Thyroid gland (tissue), 4 donors: ENCODE data around the gene FAM180B. TPM values are rescaled to one million over a fixed set of nuclear protein-coding genes. Genes with fewer than 3 reads are reported as not detected.

Experiments
- DNase-seq, 2 donors: peaks; one replicate each; pipeline ENCODE4 v3.0.0-alpha.2; 2019
- H3K27ac ChIP-seq, 3 donors: fragments of 200-600 bp; sonication (generic); 1 replicate in 2 of 3; 2 replicates in 1 of 3; pipeline ENCODE4 v1.5.1; 2016 to 2019; ENCODE audit warnings: mild to moderate bottlenecking in 1 of 3, moderate library complexity in 1 of 3
- H3K27me3 ChIP-seq: fragments of 200-600 bp; sonication (generic); one replicate; pipeline ENCODE4 v1.5.1; 2019
- H3K36me3 ChIP-seq, 2 donors: fragments of 200-600 bp; sonication (generic); one replicate each; pipeline ENCODE4 v1.5.1; 2016 to 2019
- H3K4me1 ChIP-seq, 2 donors: fragments of 200-600 bp; sonication (generic); one replicate each; pipeline ENCODE4 v1.5.1; 2017 to 2019
- H3K4me3 ChIP-seq, 3 donors: fragments of 200-600 bp; sonication (generic); replicated peaks in 1 of 3; 1 replicate in 2 of 3; 2 replicates in 1 of 3; pipeline ENCODE4 v1.5.1; 2016; ENCODE audit warnings: mild to moderate bottlenecking in 1 of 3
- H3K9me3 ChIP-seq: fragments of 200-600 bp; sonication (generic); one replicate; pipeline ENCODE4 v1.5.1; 2017
- CTCF ChIP-seq, 6 experiments: fragments of 200-600 bp in 3 of 6; fragments of 450-650 bp in 3 of 6; sonication (generic) in 3 of 6; IDR thresholded peaks; one replicate each; pipeline ENCODE4 v1.5.1; 2016 to 2019; ENCODE audit warnings: antibody characterized with exemption in 6 of 6, mild to moderate bottlenecking in 2 of 6, inconsistent platforms in 1 of 6, moderate library complexity in 1 of 6
- POLR2A ChIP-seq, 2 donors: fragments of 450-650 bp; IDR thresholded peaks; one replicate each; pipeline ENCODE4 v1.6.1; 2017; ENCODE audit warnings: antibody characterized with exemption in 2 of 2, mild to moderate bottlenecking in 2 of 2, moderate library complexity in 1 of 2
- WGBS, 2 donors: methylation state at CpG; one replicate each; pipeline ENCODE4 v1.1.5; 2017; 5-methylcytosine and 5-hydroxymethylcytosine counted together
- intact Hi-C: fragments of 100-400 bp; cut with DNase I; formaldehyde crosslinking; loops from one replicate; pipeline ENCODE4 v1.15.1; 2023
- total RNA-seq, 4 donors: library from RNA; depleted of rRNA; stranded (reverse); fragments of >200 nt; gene quantifications; one replicate each; pipeline ENCODE4 v1.2.3, GENCODE V29; 2016

FAM180B gene
- total RNA-seq, 4 donors from 2014 or later: 0.83 to 3.1 (median 1.4) TPM

DNA sequence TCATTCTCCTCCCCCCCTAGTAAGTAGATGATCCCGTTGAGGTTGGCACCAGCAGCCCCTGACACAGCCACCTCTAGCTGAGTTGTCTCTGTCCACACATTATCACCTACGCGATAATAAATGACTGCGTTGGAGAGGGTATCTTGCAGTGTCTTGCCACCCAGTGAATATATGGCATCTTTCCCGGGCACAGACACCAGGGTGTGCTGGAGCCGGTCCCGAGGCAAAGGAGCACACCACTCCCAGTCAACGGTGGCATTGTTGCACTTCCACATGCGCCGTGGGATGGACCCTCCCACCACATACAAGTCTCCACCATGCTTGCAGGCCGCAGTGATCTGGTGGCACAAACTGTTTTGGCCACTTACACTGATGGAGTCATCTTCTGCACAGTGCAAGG lies 13.2 kb upstream of the FAM180B start:
- DNase-seq: no peak
- Histone ChIP-seq H3K9me3 (no peaks in the 10 kb centered on the region), H3K27me3 (no peaks in the 10 kb centered on the region), H3K4me1 (peaks cover 7 to 19% of the 10 kb centered on the region in 2 donors), H3K4me3 (no peak overlapping the region), H3K36me3 (peaks cover 21 to 41% of the 10 kb centered on the region in 2 donors), H3K27ac (no peak overlapping the region)
- intact Hi-C loops: no loop called here
- 82 to 90% methylated on average over 11 of the region's 11 CpGs for WGBS, 2 donors
- TF ChIP-seq CTCF (IDR thresholded peaks at IDR 0.05) (no peak), POLR2A (IDR thresholded peaks at IDR 0.05) (no peak)

DNA sequence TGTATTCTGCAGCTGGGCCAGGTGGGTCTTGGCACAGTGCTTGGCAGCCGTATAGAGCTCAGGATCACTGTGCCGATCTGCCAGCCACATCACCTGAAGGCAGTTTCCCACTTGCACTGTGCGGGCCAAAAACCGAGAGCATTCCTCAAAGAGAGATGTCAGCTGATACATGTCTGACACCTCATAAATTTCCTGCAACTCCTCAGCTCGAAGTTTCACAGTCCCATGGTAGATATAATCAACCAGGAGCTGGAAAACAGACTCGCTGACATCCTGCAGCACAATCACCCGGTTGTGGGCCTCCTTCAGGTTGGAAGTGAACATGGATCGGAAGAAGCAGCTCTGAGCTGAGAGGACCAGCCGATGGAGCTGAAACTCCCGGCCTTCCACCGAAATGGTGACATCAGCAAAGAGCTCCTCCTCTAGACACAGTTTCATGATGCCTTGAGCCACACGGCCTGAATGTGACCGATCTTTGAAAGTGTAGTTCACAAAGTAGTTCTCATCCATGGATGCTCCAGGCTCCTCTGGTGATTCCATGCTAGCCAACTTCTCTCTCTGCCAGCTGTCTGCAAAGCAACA lies 8.9 kb upstream of the FAM180B start:
- no peak for TF ChIP-seq POLR2A (IDR thresholded peaks at IDR 0.05)
- TF ChIP-seq CTCF (IDR thresholded peaks at IDR 0.05): no peak
- WGBS, 2 donors: 80 to 82% methylated on average over 13 of the region's 13 CpGs
- Histone ChIP-seq H3K9me3 (no peaks in the 10 kb centered on the region), H3K27me3 (no peaks in the 10 kb centered on the region), H3K27ac (no peak overlapping the region), H3K36me3 (peaks cover 35 to 46% of the 10 kb centered on the region in 2 donors), H3K4me1 (peaks cover 11 to 28% of the 10 kb centered on the region in 2 donors), H3K4me3 (peak overlapping the region in 1 of 3 donors; percentile 95)
- no peak for DNase-seq
- intact Hi-C loops: no loop called here

DNA sequence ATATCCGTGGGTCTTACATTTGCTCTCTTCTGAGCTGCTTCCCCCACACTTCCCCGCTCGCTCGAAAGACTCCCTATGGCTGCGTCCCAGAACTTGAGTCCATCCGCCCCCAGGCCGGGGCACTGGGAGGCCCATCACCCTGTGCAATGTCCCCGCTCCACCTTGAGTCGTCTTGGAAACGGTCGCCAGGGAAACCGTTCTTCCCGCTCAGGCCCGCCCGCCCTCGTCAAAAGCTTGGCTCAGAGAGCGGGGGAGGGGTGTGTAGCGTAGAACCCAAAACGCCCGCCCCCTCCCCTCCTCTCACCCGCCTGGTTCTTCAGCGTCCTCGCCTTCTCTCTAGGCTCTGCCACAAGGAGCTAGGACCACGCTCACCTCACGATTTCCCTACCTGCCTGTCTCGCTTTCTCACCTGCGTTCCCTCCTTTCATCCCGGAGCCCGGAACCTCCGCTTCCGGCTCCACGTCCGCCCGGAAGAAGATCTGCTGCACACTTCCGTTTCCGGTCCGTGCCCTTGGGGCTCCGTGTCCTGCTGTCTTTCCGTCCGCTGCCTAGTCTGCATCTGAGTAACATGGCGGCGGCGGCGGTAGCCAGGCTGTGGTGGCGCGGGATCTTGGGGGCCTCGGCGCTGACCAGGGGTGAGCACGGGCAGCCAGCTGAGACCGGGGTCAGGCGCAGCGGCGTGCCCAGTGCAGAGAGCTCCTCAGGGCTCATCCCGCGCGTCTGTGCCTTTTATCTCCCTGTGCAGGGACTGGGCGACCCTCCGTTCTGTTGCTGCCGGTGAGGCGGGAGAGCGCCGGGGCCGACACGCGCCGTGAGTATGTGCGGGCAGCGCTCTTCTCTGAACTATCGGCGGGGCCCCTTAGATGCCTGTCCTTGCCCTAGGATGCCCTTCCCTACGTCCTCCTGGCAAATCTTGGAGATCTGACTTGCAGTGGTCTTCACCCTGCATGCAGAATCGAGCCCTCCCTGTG lies 7.7 kb upstream of the FAM180B start, which contains the start of the genes KBTBD4 and NDUFS3:
Gene KBTBD4 (minus strand): TSS at position 447 of the 971 bp plus-strand sequence. CDS start 19 bp downstream, at position 428.
Gene NDUFS3 (plus strand): TSS at position 551 of the 971 bp plus-strand sequence. CDS start 18 bp downstream, at position 569.
- Histone ChIP-seq H3K27me3 (no peaks in the 10 kb centered on the region), H3K4me1 (peaks cover 11 to 22% of the 10 kb centered on the region in 2 donors), H3K36me3 (peaks cover 38 to 45% of the 10 kb centered on the region in 2 donors), H3K4me3 (peak within 1 kb of the TSS; percentile 87 to 95 (median 93)), H3K27ac (peak within 1 kb of the TSS; percentile 67 to 89 (median 77)), H3K9me3 (no peaks in the 10 kb centered on the region)
- peak; percentile 14 to 62 for TF ChIP-seq POLR2A (IDR thresholded peaks at IDR 0.05)
- TF ChIP-seq CTCF (IDR thresholded peaks at IDR 0.05): no peak
- intact Hi-C loops: no loop called here
- peak; percentile 85 to 90 for DNase-seq
- 0 to 1% methylated on average over 48 to 67 of the region's 72 CpGs for WGBS, 2 donors

DNA sequence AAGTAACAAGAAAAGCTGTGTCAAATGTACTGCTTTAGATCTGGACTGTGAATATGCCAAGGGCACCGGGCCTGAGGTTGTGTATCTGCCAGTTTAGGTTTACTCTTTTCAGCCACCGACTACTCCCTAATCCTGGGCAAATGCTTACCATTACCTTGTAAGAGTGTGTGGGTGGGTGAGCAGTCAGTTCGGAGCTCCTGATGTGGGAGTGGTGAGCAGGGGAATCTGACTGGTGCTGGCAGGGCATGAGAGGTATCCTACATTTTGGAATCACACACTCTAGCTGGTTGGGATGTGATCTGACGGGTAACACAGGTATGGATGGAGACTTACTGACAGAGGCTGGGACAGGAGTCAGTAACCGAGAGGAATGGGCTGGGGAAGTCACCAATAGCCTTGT lies 2.6 kb upstream of the FAM180B start:
- no peak for TF ChIP-seq POLR2A (IDR thresholded peaks at IDR 0.05)
- no peak for TF ChIP-seq CTCF (IDR thresholded peaks at IDR 0.05)
- Histone ChIP-seq H3K27ac (no peak overlapping the region), H3K4me1 (peaks cover 4 to 11% of the 10 kb centered on the region in 2 donors), H3K4me3 (no peak overlapping the region), H3K9me3 (no peaks in the 10 kb centered on the region), H3K36me3 (peaks cover 34 to 40% of the 10 kb centered on the region in 2 donors), H3K27me3 (no peaks in the 10 kb centered on the region)
- intact Hi-C loops: no loop called here
- WGBS, 2 donors: 90 to 95% methylated on average over 5 of the region's 5 CpGs
- no peak for DNase-seq
